TTC549 (cell line): ENCODE results near the gene C10orf90.

Experiments used
- FAIRE-seq: peaks from 2 replicates; lab custom pipeline; 2012; peaks lifted over from hg19 to GRCh38; lab: Jason Lieb, UNC

Gene C10orf90

DNA sequence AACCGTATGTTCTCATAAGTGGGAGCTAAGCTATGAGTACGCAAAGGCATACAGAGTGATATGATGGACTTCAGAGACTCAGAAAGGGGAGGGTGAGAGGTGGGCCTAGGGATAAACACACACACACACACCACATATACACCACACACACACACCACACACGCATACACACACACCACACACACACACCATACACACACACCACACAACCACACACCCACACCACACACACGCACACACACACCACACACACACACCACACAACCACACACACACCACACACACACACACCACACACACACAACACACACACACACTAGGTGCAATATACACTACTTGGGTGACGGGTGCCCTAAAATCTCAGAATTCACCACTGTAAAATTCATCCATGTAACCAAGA is 168.7 kb downstream of the C10orf90 start:
- FAIRE-seq, result no peak

DNA sequence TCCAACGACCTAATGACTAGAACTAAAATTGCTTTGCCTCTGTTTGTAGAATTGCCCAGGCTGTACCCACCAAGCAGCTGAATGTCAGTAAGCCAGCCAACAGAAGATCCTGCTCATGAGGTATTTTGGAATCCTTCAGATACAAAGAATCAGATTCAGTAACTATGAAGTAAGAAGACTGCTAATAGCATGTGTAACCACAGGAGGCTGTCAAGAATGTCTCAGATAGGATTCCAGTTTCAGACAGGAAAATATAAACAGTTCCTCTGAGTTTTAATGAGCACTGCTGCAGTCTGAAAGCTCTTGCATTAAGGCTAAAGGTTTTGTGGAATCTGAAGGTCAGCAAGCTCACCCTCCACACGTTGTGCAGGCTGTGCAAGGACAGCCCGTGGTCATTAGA is 169.6 kb downstream of the C10orf90 start:
- no peak for FAIRE-seq

DNA sequence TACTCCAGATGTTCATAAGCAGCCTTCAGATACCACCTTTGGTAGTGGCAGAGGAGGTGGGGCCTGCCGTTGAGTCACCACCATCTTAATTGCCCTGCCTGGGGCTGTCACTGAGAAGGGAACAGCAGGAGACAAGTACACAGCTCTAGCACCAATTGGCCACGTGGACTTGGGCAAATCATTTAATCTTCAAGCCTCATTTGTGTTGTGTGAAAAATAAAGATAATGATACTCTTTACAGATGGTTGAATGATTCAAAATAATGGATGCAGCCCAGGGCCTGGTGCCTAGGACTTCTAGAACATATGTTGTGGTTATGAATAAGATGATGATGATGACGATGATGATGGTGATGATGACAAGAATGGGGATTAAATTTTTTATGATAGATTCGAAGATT is 170.3 kb downstream of the C10orf90 start:
- FAIRE-seq, result no peak

DNA sequence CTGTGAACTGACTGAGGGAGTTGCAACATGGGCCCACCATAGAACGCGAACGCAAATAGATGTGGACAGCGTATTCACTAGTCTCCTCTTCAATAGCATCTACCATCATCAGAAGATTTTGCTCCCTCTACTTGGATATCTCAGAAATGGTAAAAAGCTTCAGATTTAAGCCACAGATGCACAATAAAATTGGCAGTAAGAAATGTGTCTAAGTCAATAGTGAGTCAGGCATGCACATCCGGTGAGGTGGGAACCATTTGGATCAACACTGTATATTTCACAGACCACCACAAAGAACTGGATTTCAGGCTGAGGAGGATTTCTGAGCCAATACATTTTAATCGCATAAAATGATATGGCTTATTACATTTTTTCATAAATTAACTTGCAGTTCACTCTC is 170.7 kb downstream of the C10orf90 start:
- FAIRE-seq, result no peak

DNA sequence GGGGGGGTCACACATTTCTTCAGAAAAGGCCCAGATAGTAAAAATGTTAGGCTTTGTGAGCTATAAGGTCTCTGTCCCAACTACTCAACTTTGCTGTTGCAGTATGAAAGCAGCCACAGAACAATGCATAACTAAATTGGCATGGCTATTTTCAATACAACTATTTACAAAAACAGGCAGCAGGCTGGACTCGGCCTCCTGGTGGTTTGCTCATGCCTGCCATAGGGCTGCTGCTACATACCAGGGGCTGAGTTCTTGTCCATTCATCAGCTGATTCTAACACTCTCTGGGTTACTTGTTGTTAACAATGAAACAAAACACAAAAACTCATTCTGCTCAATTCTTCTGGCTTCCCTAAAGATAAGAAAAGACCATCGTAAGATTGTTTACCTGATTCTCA is 172.8 kb downstream of the C10orf90 start:
- FAIRE-seq, result no peak

DNA sequence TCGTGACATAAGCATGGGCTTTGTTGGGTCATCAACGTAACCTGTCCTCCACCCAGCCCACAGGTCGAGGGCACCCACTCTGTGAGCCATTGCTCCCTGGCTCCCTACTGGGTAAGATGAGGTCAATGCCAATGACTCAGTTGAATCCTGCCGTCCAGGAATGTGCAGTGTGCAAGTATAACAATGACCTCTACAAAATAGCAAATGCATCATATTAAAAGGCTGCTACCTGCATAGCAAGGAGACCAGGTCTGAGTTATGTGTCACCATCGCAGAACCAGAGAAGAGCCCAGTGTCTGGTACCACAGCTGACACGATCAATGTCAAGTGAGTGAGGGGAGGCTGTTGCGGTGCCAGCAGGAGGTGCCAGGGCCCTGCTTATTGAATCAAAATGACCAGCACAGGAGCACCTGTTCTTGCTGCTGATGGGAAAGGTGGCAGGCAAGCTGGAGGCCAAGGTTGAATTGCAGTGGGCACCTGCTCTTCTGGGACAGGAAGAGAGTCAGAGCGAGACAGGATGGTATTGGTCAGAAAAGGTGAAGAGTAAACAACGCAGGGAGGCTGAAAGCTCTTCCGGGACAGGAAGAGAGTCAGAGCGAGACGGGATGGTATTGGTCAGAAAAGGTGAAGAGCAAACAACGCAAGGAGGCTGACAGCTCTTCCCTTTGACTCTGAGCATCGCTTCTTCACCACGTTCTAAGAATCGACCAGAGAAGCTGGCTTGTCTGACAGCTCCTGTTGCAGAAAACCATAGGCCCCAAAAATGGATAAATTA is 173.5 kb downstream of the C10orf90 start:
- FAIRE-seq, result no peak

- no peak for FAIRE-seq
These were observed 179.0 kb downstream of the C10orf90 start for GRCh38 chr10:126491476-126491875.

- no peak for FAIRE-seq
These were observed 189.3 kb downstream of the C10orf90 start for GRCh38 chr10:126481181-126481580.

GRCh38 chr10:126480648-126481047 is 189.8 kb downstream of the C10orf90 start:
- no peak for FAIRE-seq

DNA sequence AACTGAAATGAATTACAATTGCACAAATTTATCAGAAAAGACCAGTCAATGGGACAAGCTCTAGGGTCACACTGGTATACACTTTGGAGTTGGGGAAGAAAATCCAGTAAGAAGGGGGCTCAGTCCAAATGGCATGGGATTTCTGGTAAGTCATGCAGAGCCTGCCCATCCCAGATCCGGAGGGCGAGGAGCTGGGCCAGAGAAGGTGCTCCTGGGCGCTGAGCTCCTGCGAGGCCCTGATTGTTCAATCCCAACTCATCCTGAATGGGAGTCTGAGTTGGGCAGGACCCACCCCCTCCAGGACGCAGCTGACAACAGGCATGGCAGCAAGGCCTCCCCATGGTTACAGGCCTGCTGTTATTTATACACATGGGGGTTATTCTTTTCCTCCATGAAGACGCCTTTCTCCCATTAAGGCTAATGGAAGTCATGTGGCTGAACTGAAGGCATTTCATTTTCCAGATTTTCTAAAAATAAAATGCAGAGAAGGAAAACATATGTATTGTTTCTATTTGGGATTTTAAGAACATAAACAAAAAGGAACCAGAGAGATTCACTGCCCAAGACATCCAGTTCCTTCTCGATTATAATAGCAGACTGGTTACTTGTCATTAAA is 191.1 kb downstream of the C10orf90 start:
- no peak for FAIRE-seq

DNA sequence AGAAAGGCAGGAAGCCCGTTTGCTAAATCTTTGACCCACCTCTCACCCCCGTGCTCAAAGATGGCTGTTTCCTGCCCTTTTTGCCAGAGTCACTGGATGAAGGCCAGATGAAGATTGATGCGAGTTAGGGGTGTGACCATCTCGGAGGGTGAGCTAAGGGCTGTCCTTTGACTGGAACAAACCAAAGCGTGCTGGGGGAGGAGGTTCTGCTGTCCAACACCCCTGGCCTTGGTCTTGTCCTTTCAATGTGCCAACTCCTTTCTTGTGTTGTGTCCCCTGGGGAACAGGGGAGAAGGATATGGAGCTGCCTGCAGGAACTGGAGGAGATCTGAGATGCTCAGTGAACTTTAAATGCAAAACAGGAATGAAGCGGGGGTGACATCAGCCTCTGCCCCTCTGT is 191.9 kb downstream of the C10orf90 start:
- FAIRE-seq, result no peak

DNA sequence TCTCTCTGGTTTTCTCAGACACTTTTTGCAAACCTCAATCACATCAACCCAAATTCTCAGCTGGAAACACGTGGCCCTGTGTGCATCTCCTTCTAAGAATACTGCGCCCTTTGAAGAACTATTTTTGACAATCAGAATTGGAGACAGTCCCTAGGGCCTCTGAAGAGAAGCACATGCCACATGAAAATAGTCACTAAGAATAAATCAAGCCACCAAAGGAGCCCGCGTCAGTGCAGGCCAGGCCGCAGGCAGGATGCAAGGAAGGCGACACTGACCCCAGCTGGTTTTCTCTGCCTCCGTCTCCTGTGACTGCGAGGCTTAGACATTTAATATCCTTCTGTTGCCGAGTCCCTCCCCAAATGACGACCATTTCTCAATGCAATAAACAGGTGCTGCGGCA is 194.2 kb downstream of the C10orf90 start:
- no peak for FAIRE-seq

GRCh38 chr10:126475074-126475691 is 195.3 kb downstream of the C10orf90 start:
- no peak for FAIRE-seq

GRCh38 chr10:126474031-126474430 is 196.5 kb downstream of the C10orf90 start:
- no peak for FAIRE-seq

- no peak for FAIRE-seq
These were observed 199.5 kb downstream of the C10orf90 start for GRCh38 chr10:126470991-126471390.

- no peak for FAIRE-seq
These were observed 200.8 kb downstream of the C10orf90 start for GRCh38 chr10:126469692-126470091.

DNA sequence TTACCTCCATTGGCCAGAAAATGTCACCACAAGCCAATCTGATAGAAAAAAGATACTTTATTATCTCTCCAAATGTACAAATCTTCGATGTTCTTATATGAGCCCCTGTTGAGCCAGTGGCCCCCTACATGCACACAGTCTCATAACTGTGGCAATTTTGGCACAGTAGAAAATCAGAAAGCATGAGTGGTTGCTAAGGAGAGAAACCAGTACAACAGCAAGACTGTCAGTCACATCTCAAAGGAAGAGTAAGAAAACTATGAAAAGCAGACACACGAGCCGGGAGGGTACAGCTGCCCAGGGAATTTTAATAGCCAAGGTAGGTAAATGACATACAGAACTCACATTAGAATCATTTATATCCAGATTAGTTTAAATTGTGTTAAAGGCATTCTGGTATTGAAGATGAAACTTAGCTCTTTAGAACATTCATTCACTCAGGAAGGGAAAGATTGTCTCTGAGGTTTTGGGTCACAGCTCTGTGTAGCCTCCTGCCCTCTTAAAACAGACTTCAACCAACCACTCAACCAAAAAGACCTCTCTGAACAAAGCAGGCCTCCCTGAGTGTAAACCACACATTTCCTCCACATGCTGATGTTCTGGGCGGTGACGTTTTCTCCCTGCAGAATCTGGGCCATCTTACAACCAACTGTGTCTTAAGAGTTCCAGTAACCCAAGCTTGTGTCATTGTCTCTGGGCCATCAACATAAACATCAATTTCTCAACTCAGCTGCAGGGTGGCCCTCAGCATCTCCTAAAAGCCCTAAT is 201.4 kb downstream of the C10orf90 start:
- FAIRE-seq, result no peak

- no peak for FAIRE-seq
These were observed 202.0 kb downstream of the C10orf90 start for GRCh38 chr10:126468467-126468866.

DNA sequence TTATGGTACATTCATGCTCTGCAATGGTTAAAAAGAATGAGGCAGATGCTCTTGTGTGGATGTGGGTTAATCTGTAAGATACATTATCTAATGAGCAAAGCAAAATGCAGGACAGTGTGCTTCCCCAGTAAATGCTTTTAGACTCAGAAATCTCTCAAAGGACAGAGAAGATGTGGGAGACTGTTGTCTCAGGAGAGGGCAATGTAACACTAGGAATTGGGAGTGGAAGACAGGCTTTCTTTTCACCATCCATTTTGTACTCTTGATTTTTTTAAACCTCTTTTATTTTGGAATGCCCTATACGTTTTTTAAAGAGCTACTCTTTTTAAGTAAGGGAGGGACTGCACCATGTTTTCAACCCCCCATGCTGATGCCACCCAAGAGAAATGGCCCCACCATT is 204.7 kb downstream of the C10orf90 start:
- FAIRE-seq, result no peak

DNA sequence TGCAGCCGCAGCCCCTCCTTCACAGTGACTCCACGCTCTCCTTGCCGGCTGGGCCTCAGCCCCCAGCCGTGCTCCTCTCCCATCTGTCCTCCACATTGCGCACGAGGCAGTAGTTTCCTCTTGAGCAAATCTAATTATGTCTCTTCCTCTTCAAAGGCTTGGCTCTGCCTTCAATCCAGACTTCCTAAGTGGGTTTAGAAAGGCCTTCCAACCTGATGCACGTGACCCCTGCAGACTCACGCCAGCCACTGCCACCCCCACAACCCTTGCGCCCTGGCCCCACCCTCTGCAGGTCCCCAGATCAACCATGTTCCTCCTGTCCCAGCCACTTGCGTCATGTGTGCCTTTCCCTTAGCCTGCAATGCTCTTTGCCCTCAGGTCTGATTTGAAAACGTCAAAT is 207.2 kb downstream of the C10orf90 start:
- FAIRE-seq, result no peak

DNA sequence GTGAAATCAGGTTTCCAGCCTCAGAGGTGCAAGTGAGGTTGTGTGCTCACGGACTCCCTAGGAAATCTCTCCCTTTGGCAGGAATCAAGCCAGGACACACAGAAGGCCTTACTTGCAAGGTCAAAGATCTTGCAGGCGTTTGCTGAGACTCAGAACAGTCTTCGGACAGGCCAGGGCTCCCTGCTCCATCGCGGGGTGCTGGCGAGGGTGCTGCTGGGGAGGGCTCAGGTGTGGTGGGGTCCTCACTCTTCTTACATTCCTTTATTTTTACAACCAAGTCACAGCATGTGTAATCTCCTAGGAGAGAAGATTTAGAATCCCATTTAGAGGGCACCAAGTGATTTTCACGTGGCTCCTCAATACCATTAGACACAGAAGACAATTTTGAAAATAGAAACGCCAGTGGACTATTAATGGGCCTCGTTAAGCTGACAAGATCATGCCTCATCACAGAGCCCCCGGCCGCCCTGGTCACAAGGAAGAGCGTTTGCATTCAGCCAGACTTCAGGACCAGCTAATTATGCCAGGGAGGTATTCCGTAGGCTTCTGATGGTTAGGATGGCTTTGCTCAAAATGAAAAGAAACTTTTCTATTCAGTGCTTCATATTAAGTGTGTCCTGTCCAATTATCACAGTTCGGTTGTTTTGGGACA is 209.1 kb downstream of the C10orf90 start:
- FAIRE-seq, result no peak

DNA sequence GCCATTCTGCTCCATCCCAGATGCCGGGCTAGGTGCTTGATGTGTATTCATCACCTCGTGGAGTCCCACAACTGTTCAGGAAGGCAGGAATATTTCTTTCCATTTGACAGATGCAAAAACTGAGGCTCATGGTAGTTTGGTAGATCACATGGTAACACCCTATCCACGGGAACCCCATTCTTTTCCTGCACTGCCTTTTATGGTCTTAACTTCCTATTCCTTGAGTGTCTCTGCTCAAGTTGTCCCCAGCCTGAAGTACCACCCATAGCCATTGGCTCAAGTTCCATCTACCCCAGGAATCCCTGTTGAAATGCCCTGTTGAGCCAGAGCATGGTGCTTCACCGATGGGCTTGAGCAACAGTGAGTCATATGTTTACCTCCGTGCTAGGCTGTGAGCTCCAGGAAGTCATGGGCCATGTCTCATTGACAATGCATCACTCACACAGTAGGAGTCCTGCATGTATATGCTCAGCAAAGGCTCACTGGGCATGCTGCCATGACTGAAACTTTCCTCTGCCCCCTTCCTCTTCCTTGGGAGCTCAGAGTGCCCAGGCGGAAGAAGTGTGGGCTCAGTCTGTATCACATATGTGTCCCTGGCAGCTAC is 210.5 kb downstream of the C10orf90 start:
- no peak for FAIRE-seq
